IPS-20b (cell line): ENCODE results near the gene PLA2G2F.
A peak's percentile ranks its signal among the peaks of the same experiment; 100 is the strongest.

Experiments
- H3K27ac ChIP-seq: one replicate; pipeline ENCODE4 v1.5.1; 2013; ENCODE audit warnings: low read length
- H3K27me3 ChIP-seq: 2 replicates; pipeline ENCODE4 v1.6.1; 2013; ENCODE audit warnings: mild to moderate bottlenecking, low read length, inconsistent platforms; ENCODE audit not compliant: insufficient read depth
- H3K36me3 ChIP-seq: 2 replicates; pipeline ENCODE4 v1.6.1; 2013; ENCODE audit warnings: low read depth, mild to moderate bottlenecking, inconsistent platforms, low read length, moderate library complexity; ENCODE audit not compliant: insufficient read depth
- H3K4me1 ChIP-seq: 2 replicates; pipeline ENCODE4 v1.6.1; 2013; ENCODE audit warnings: mild to moderate bottlenecking, control low read depth, inconsistent platforms, low read length, moderate library complexity; ENCODE audit not compliant: insufficient read depth
- H3K4me3 ChIP-seq: 2 replicates; pipeline ENCODE4 v1.5.1; 2013; ENCODE audit warnings: mild to moderate bottlenecking, low read length, inconsistent platforms
- H3K9ac ChIP-seq: 2 replicates; pipeline ENCODE4 v1.6.1; 2013; ENCODE audit warnings: low read depth, mild to moderate bottlenecking, inconsistent platforms, low read length, moderate library complexity
- H3K9me3 ChIP-seq: 2 replicates; pipeline ENCODE4 v1.6.1; 2013; ENCODE audit warnings: mild to moderate bottlenecking, low read depth, low read length, inconsistent platforms; ENCODE audit not compliant: insufficient read depth

PLA2G2F gene

DNA sequence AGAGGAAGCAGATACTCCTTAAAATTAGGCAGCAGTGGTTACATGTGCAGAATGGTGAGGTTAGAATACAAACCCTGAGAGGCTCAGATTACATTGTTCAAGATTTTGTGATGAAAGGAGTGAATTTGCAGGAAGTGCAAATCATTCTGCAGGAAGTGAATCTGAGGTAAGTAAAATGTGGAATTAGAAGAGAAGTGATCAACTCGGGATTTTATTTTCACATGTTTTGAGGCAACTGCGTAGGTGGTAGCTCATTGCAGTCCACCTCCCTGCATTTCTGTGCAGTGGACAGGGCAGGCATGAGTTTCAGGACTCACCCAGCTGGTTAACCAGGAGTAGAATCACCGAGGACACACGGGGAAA, 49.3 kb downstream of the PLA2G2F start:
- H3K4me1 ChIP-seq, result no peaks in the 10 kb centered on the region
- H3K27ac ChIP-seq, result no peak overlapping the region
- H3K4me3 ChIP-seq, result no peak overlapping the region
- H3K9me3 ChIP-seq, result no peaks in the 10 kb centered on the region
- no peaks in the 10 kb centered on the region for H3K36me3 ChIP-seq
- H3K27me3 ChIP-seq, result peaks cover 47% of the 10 kb centered on the region
- H3K9ac ChIP-seq, result no peak overlapping the region

DNA sequence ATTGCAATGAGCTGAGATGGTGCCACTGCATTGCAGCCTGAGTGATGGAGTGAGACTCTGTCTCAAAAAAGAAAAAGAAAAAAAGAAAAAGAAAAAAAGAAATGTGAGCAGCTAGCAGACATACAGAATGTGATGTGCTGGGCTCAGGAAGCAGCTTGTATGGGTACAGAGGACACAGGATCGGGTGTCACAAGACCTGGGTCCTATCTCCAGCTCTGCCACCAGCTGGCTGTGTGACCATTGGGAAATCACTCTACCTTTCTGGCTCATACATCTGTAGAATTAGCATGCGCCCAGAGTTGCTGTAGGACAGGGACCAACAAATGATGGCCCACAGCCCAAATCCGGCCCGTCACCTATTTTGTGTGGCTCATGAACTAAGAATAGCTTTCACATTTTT, 50.5 kb downstream of the PLA2G2F start:
- peaks cover 37% of the 10 kb centered on the region for H3K27me3 ChIP-seq
- H3K27ac ChIP-seq, result no peak overlapping the region
- peaks cover 5% of the 10 kb centered on the region for H3K4me1 ChIP-seq
- H3K9ac ChIP-seq, result no peak overlapping the region
- no peaks in the 10 kb centered on the region for H3K36me3 ChIP-seq
- no peaks in the 10 kb centered on the region for H3K9me3 ChIP-seq
- H3K4me3 ChIP-seq, result no peak overlapping the region

DNA sequence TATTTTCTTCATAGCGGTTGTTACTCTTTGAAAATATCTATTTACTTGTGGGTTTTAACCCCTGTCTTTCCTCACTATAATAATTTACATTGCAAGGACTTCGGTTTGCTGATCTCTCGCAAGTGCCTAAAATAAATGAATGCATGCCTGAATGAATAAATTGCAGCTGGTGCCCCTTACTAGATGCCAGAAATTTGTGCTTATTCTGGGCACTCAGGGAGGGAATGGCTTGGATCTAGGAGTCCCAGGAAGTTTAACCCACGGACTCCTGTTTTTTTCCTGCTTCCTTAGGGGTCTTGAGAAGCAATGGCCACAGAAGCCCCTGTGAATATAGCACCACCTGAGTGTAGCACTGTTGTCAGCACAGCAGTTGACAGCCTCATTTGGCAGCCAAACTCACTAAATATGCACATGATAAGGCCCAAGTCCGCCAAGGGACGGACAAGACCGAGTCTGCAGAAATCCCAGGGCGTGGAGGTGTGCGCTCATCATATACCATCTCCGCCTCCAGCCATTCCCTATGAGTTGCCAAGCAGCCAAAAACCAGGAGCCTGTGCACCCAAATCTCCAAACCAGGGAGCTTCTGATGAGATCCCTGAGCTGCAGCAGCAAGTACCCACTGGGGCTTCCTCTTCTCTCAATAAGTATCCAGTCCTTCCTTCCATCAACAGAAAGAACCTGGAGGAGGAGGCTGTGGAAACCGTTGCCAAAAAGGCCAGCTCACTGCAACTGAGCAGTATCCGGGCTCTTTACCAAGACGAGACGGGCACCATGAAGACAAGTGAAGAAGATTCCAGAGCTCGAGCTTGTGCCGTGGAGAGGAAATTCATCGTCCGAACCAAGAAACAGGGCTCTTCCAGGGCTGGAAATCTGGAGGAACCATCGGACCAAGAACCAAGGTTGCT, 51.4 kb downstream of the PLA2G2F start:
- Histone ChIP-seq H3K9ac (no peak overlapping the region), H3K27ac (no peak overlapping the region), H3K27me3 (peaks cover 28% of the 10 kb centered on the region), H3K4me3 (no peak overlapping the region), H3K4me1 (peaks cover 9% of the 10 kb centered on the region), H3K36me3 (no peaks in the 10 kb centered on the region), H3K9me3 (no peaks in the 10 kb centered on the region)

DNA sequence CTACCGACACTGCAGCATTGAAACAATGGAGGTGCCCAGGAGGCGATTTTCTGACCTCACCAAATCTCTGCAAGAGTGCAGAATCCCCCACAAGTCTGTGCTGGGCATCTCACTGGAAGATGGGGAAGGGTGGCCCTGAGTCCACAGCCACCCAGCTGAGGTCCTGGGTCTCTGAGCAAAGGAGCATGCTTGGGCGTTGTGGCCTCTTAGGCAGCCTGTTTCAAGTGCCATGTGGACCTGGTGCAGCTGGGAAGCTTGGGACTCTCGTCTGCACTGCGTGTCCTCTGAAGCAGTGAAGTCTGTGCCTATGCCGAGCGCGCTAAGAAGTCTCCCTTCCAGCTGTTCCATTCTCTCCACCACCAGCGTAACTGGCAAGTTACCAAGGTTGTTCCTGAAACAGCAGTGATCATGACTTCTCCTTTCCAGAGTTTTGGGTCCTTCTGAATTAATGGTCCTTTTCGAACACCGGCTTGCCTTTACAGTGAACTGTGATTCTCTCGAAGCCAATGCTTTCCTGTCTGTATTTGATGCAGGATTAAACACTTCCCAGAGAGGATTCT, 52.2 kb downstream of the PLA2G2F start:
- peaks cover 23% of the 10 kb centered on the region for H3K27me3 ChIP-seq
- peaks cover 9% of the 10 kb centered on the region for H3K4me1 ChIP-seq

DNA sequence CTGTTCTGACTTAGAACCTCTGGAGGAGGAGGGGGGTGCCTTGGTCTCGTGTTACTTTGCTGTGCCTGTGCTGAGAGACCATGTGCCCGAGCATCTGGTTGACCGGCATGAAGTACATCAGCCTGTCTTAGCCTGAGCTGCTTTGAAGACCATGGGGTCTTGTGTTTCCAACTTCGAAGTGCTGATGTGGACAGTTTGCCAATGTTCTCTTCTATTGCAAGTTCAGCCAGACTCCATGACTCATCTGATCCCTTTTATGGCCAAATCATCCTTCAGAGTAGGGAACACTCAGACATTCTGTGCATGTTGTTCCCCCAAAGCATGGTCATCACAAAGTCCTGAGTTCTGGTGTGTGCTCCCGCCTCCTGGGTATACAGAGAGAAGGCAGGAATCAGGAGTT, 53.2 kb downstream of the PLA2G2F start:
- Histone ChIP-seq H3K4me3 (no peak overlapping the region), H3K4me1 (peaks cover 9% of the 10 kb centered on the region), H3K9me3 (no peaks in the 10 kb centered on the region), H3K9ac (no peak overlapping the region), H3K27me3 (peaks cover 13% of the 10 kb centered on the region), H3K27ac (no peak overlapping the region), H3K36me3 (no peaks in the 10 kb centered on the region)

More for the DNA sequence above, 52.2 kb downstream of the PLA2G2F start:
- Histone ChIP-seq H3K4me3 (no peak overlapping the region), H3K27ac (no peak overlapping the region), H3K36me3 (no peaks in the 10 kb centered on the region), H3K9me3 (no peaks in the 10 kb centered on the region), H3K9ac (no peak overlapping the region)

DNA sequence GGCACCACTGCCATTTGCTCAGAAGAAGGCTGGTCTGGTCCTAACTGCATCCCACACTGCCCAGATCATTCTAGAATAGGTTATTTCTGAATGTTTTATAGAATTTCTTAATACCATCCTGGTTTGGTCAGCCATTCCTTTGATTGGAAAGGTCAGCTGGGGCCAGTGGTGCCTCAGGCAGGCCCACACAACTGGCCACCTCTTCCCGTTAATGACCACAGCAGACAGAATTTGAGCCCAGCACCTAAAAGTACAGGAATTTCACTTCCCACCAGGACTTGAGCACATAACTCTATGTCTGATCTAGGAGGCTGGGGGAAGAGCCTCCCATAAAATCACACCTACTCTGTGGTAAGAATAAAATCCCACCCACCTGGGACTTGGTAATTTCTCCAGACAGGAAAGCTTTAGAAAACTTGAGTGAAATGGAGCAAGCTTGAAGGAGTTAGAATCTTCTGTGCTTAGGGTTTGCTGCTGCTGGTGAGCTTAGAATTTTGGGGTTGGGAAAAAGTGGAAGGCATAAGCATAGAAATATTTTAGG, 53.8 kb downstream of the PLA2G2F start:
- Histone ChIP-seq H3K36me3 (no peaks in the 10 kb centered on the region), H3K9me3 (no peaks in the 10 kb centered on the region), H3K4me1 (peaks cover 9% of the 10 kb centered on the region), H3K4me3 (no peak overlapping the region), H3K9ac (no peak overlapping the region), H3K27me3 (peaks cover 9% of the 10 kb centered on the region; the same call in 1 of the 2 replicates), H3K27ac (no peak overlapping the region)

DNA sequence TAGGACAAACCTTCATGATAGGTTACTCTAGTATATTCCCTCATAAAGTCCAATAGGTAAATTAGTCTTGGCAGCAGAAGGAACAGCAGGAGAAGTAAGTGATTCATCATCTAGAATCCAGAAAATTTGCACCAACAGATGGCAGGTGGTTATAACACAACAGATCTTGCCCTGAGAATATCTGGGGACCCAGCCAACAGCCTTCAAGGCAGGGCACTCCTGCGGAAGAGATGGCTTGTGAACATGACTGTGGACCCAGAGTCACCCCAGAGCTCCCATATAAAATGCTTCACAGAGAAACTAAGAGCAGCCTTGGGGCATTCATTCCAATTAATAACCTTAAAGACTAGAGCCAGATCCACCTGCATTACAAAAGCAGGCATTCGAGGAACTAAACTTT, 55.1 kb downstream of the PLA2G2F start:
- Histone ChIP-seq H3K27me3 (peaks cover under 1% of the 10 kb centered on the region; the same call in 1 of the 2 replicates), H3K27ac (no peak overlapping the region), H3K9ac (no peak overlapping the region), H3K4me3 (0 out of 2 replicates have a peak overlapping the region, but pooled peaks have one; percentile 5), H3K4me1 (peaks cover 9% of the 10 kb centered on the region), H3K36me3 (no peaks in the 10 kb centered on the region), H3K9me3 (no peaks in the 10 kb centered on the region)

DNA sequence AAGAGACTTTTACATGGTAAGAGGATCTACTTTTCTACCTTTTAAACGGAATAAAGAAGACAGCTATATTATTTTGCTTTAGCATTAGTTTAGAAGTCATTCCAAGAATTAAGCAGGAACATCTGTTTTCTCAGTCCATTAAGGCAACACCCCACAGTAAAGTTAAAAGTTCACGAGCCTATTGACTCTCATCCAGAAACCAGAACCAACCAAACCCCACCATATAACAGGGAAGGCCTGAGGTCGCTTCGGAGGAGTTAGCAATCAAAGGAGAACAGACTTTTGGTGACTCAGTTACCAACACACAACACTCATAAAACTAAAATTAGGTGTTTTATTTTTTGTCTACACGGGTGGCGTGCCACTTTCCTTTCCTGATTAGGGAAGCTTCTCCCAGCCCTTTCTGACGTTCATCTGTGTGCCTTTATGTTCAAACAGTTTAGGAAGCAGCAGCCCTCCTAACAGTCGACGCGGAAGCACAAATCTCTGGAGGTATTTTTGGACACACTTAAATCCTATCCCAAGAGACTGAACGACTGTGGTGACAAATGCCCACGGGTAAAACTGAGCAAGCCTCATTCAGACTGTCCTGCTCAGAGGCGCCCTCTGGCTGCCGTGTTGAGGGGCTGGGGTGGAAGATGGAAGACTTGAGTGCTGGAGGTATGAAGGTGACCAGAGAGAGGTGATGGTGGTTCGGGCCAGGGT, 55.8 kb downstream of the PLA2G2F start:
- H3K36me3 ChIP-seq, result no peaks in the 10 kb centered on the region
- no peak overlapping the region for H3K4me3 ChIP-seq
- H3K9me3 ChIP-seq, result no peaks in the 10 kb centered on the region
- no peak overlapping the region for H3K27ac ChIP-seq
- no peaks in the 10 kb centered on the region for H3K27me3 ChIP-seq
- peaks cover 9% of the 10 kb centered on the region for H3K4me1 ChIP-seq
- H3K9ac ChIP-seq, result no peak overlapping the region

DNA sequence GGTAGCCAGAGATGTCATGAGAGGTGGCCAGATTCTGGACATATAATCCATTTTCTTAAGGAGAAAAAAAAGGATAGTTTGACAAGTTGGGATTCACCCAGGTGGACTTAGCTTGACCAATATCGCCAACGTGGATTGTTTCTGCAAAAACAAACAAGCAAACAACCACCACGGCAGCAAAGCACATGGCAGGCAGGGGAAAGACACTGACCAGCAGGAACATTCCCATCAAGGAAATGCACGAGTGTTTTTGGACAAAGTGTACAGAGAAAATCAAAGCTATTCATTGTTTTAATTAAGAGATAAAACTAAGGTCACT, 56.3 kb downstream of the PLA2G2F start:
- H3K4me3 ChIP-seq, result no peak overlapping the region
- peaks cover 9% of the 10 kb centered on the region for H3K4me1 ChIP-seq
- no peaks in the 10 kb centered on the region for H3K36me3 ChIP-seq
- no peak overlapping the region for H3K9ac ChIP-seq
- H3K27me3 ChIP-seq, result no peaks in the 10 kb centered on the region
- no peaks in the 10 kb centered on the region for H3K9me3 ChIP-seq
- H3K27ac ChIP-seq, result no peak overlapping the region

DNA sequence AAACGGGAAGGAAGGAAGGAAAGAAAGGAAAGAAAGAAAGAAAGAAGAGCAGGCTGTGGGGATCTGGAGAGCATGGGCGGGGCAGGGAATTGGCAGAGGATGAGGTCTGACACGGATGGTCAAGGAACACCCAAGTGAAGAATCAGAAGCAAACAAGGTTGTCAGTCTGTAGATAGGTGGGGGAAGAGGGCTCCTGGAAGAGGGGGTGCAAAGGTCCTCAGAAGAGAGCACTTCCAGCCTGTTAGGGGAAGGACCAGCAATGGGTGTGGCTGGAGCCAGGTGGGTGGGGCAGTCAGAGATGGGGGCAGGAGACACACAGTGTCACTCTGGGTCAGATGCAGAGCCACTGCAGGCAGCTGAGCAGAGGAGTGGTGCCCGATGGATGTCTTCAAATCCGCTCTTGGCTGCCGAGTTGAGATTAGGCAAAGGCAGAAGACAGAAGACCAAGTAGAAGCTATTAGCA, 58.2 kb downstream of the PLA2G2F start:
- Histone ChIP-seq H3K9ac (no peak overlapping the region), H3K9me3 (no peaks in the 10 kb centered on the region), H3K36me3 (no peaks in the 10 kb centered on the region), H3K27me3 (no peaks in the 10 kb centered on the region), H3K4me1 (peaks cover 9% of the 10 kb centered on the region), H3K4me3 (no peak overlapping the region), H3K27ac (no peak overlapping the region)

DNA sequence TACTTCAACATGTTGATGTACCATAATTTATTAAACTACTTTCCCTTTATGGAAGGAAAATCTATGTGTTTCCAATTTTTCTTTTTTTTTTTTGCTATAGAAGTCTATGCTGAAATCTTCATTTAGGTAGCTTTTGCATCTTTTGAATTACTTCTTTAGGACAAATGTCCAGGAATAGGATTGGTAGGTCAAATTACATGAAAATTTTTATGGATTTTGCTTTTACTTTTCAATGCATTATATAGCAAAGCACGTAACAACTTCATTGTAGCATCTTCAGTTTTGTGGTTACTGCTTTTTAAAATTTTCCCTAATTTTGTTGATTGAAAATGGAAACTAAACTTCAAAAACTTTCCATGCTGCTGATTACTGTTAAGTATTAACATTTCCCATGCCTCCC, 59.2 kb downstream of the PLA2G2F start:
- H3K27me3 ChIP-seq, result no peaks in the 10 kb centered on the region
- peaks cover 9% of the 10 kb centered on the region for H3K4me1 ChIP-seq
- H3K4me3 ChIP-seq, result no peak overlapping the region
- no peaks in the 10 kb centered on the region for H3K9me3 ChIP-seq
- no peak overlapping the region for H3K27ac ChIP-seq
- no peak overlapping the region for H3K9ac ChIP-seq
- no peaks in the 10 kb centered on the region for H3K36me3 ChIP-seq
